Activated T-helper 1 cell treated with anti-CD3 and anti-CD28 coated beads, Interleukin-2, amount 50 U/mL, for 16 hours (primary cell): ENCODE data around the gene USP17L21.
"Not testable (repeated sequence)": the region's sequence is repeated elsewhere in the genome, so short reads cannot be mapped to it uniquely, and the experiment has no call there.

Source experiments
- DNase-seq, 2 donors: peaks; one replicate each; pipeline ENCODE4 v3.0.0-alpha.2; 2020; ENCODE audit warnings: low read depth in 1 of 2, low spot score in 1 of 2

Gene USP17L21, protein sequence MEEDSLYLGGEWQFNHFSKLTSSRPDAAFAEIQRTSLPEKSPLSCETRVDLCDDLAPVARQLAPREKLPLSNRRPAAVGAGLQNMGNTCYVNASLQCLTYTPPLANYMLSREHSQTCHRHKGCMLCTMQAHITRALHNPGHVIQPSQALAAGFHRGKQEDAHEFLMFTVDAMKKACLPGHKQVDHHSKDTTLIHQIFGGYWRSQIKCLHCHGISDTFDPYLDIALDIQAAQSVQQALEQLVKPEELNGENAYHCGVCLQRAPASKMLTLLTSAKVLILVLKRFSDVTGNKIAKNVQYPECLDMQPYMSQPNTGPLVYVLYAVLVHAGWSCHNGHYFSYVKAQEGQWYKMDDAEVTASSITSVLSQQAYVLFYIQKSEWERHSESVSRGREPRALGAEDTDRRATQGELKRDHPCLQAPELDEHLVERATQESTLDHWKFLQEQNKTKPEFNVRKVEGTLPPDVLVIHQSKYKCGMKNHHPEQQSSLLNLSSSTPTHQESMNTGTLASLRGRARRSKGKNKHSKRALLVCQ

DNA sequence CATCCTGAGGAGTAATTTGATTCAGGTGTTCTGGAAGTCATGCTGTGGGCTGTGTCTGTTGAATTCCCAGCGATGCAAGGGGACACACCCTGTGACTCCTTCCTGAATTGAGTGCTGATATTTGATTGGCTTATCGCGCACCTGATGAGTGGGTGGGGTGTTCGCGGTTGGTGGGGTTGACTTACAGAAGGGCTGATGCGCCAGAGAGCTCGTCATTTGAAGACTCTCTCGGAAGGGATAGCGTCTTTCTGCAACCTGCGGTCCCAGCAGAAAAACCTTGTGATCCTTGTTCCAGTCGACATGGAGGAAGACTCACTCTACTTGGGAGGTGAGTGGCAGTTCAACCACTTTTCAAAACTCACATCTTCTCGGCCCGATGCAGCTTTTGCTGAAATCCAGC is at the start of gene USP17L21:
Gene USP17L21, plus strand, starts transcription at position 301 of the 400 bp plus-strand sequence. Its CDS starts 0 bp downstream, at position 301.
- not testable (repeated sequence) for DNase-seq

- not testable (repeated sequence) for DNase-seq
These were observed 48.0 kb upstream of the USP17L21 start for GRCh38 chr4:9214701-9215100.

DNA sequence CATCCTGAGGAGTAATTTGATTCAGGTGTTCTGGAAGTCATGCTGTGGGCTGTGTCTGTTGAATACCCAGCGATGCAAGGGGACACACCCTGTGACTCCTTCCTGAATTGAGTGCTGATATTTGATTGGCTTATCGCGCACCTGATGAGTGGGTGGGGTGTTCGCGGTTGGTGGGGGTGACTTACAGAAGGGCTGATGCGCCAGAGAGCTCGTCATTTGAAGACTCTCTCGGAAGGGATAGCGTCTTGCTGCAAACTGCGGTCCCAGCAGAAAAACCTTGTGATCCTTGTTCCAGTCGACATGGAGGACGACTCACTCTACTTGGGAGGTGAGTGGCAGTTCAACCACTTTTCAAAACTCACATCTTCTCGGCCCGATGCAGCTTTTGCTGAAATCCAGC is 47.6 kb upstream of the USP17L21 start, which contains the start of gene USP17L11:
Gene USP17L11, plus strand, starts transcription at position 301 of the 400 bp plus-strand sequence. Its CDS starts 0 bp downstream, at position 301.
- DNase-seq, result not testable (repeated sequence)

DNA sequence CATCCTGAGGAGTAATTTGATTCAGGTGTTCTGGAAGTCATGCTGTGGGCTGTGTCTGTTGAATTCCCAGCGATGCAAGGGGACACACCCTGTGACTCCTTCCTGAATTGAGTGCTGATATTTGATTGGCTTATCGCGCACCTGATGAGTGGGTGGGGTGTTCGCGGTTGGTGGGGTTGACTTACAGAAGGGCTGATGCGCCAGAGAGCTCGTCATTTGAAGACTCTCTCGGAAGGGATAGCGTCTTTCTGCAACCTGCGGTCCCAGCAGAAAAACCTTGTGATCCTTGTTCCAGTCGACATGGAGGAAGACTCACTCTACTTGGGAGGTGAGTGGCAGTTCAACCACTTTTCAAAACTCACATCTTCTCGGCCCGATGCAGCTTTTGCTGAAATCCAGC is 42.8 kb upstream of the USP17L21 start, which contains the start of gene USP17L12:
Gene USP17L12, plus strand, starts transcription at position 301 of the 400 bp plus-strand sequence. Its CDS starts 0 bp downstream, at position 301.
- DNase-seq, result not testable (repeated sequence)

GRCh38 chr4:9224596-9224995 is 38.1 kb upstream of the USP17L21 start, which contains the start of gene USP17L13:
Gene USP17L13, plus strand, starts transcription at chr4:9224896. Its CDS starts 0 bp downstream, at chr4:9224896.
- DNase-seq, result not testable (repeated sequence)

DNA sequence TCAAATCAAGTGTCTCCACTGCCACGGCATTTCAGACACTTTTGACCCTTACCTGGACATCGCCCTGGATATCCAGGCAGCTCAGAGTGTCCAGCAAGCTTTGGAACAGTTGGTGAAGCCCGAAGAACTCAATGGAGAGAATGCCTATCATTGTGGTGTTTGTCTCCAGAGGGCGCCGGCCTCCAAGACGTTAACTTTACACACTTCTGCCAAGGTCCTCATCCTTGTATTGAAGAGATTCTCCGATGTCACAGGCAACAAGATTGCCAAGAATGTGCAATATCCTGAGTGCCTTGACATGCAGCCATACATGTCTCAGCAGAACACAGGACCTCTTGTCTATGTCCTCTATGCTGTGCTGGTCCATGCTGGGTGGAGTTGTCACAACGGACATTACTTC is 32.4 kb upstream of the USP17L21 start:
- not testable (repeated sequence) for DNase-seq

DNA sequence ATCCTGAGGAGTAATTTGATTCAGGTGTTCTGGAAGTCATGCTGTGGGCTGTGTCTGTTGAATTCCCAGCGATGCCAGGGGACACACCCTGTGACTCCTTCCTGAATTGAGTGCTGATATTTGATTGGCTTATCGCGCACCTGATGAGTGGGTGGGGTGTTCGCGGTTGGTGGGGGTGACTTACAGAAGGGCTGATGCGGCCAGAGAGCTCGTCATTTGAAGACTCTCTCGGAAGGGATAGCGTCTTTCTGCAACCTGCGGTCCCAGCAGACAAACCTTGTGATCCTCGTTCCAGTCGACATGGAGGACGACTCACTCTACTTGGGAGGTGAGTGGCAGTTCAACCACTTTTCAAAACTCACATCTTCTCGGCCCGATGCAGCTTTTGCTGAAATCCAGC is 28.6 kb upstream of the USP17L21 start, which contains the start of gene USP17L15:
Gene USP17L15, plus strand, starts transcription at position 301 of the 400 bp plus-strand sequence. Its CDS starts 0 bp downstream, at position 301.
- DNase-seq, result not testable (repeated sequence)

GRCh38 chr4:9238461-9238860 is 24.2 kb upstream of the USP17L21 start:
- not testable (repeated sequence) for DNase-seq

DNA sequence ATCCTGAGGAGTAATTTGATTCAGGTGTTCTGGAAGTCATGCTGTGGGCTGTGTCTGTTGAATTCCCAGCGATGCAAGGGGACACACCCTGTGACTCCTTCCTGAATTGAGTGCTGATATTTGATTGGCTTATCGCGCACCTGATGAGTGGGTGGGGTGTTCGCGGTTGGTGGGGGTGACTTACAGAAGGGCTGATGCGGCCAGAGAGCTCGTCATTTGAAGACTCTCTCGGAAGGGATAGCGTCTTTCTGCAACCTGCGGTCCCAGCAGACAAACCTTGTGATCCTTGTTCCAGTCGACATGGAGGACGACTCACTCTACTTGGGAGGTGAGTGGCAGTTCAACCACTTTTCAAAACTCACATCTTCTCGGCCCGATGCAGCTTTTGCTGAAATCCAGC is 19.1 kb upstream of the USP17L21 start, which contains the start of gene USP17L17:
Gene USP17L17, plus strand, starts transcription at position 301 of the 400 bp plus-strand sequence. Its CDS starts 0 bp downstream, at position 301.
- DNase-seq, result not testable (repeated sequence)

DNA sequence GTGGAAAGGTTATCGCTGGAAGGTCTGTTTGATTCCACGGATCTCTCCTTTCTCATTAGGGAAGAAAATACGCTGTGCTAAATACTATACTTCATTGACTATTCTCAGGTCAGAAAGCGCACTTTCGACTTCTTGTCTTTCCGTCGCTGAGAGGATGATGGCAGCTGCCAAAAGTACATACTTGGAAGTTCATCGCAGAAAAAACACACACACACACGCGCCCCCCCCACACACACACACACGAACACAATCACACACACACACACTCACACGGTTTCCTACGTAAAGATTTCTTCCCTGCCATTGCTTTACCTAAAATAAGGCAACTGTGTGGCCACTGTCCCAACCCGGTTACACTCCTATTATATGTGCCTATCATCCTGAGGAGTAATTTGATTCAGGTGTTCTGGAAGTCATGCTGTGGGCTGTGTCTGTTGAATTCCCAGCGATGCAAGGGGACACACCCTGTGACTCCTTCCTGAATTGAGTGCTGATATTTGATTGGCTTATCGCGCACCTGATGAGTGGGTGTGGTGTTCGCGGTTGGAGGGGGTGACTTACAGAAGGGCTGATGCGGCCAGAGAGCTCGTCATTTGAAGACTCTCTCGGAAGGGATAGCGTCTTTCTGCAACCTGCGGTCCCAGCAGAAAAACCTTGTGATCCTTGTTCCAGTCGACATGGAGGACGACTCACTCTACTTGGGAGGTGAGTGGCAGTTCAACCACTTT is 14.6 kb upstream of the USP17L21 start, which contains the start of gene USP17L18:
Gene USP17L18, plus strand, starts transcription at position 678 of the 728 bp plus-strand sequence. Its CDS starts 0 bp downstream, at position 678.
- peak in 1 of 2 donors; percentile 0 for DNase-seq

- DNase-seq, result not testable (repeated sequence)
These were observed 9.6 kb upstream of the USP17L21 start, which contains the start of gene USP17L19 for GRCh38 chr4:9253078-9253477. Gene USP17L19, plus strand, starts transcription at chr4:9253378. Its CDS starts 0 bp downstream, at chr4:9253378.

DNA sequence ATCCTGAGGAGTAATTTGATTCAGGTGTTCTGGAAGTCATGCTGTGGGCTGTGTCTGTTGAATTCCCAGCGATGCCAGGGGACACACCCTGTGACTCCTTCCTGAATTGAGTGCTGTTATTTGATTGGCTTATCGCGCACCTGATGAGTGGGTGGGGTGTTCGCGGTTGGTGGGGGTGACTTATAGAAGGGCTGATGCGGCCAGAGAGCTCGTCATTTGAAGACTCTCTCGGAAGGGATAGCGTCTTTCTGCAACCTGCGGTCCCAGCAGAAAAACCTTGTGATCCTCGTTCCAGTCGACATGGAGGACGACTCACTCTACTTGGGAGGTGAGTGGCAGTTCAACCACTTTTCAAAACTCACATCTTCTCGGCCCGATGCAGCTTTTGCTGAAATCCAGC is 4.8 kb upstream of the USP17L21 start, which contains the start of gene USP17L20:
Gene USP17L20, plus strand, starts transcription at position 301 of the 400 bp plus-strand sequence. Its CDS starts 0 bp downstream, at position 301.
- not testable (repeated sequence) for DNase-seq

- DNase-seq, result not testable (repeated sequence)
These were observed 4.6 kb downstream of the USP17L21 start, which contains the start of gene USP17L22 for GRCh38 chr4:9267319-9267718. Gene USP17L22, plus strand, starts transcription at chr4:9267619. Its CDS starts 0 bp downstream, at chr4:9267619.

DNA sequence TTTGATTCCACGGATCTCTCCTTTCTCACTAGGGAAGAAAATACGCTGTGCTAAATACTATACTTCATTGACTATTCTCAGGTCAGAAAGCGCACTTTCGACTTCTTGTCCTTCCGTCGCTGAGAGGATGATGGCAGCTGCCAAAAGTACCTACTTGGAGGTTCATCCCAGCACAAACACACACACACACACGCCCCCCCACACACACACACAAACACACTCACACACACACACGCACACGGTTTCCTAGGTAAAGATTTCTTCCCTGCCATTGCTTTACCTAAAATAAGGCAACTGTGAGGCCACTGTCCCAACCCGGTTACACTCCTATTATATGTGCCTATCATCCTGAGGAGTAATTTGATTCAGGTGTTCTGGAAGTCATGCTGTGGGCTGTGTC is 9.0 kb downstream of the USP17L21 start:
- DNase-seq, result peak in 1 of 2 donors; percentile 1
